Astrocyte of the cerebellum (primary cell): ENCODE measurements around the gene SLC12A5.
"Not testable (repeated sequence)": the region's sequence is repeated elsewhere in the genome, so short reads cannot be mapped to it uniquely, and the experiment has no call there.

ENCODE experiments used
- DNase-seq: peaks from one replicate; pipeline ENCODE4 v3.0.0-alpha.2; 2011; ENCODE audit warnings: low read depth
- H3K4me3 ChIP-seq: 2 replicates; pipeline ENCODE4 v1.5.1; 2011; ENCODE audit warnings: mild to moderate bottlenecking, low read depth, low read length, moderate library complexity
- CTCF ChIP-seq: IDR thresholded peaks from 2 replicates; pipeline ENCODE4 v1.5.1; 2012; ENCODE audit warnings: low read length, low read depth, moderate library complexity, mild to moderate bottlenecking; ENCODE audit errors: missing control alignments
- in situ Hi-C: cut with HindIII; loops from 2 replicates; pipeline ENCODE4 v1.10.0; 2017; ENCODE audit warnings: low sequenced_read_pairs

SLC12A5 gene

GRCh38 chr20:46093531-46093930, 64.5 kb downstream of the SLC12A5 start:
- no peak for DNase-seq
- H3K4me3 ChIP-seq, result no peak overlapping the region
- in situ Hi-C loops, result no loop called here
- peak; percentile 9 for TF ChIP-seq CTCF

DNA sequence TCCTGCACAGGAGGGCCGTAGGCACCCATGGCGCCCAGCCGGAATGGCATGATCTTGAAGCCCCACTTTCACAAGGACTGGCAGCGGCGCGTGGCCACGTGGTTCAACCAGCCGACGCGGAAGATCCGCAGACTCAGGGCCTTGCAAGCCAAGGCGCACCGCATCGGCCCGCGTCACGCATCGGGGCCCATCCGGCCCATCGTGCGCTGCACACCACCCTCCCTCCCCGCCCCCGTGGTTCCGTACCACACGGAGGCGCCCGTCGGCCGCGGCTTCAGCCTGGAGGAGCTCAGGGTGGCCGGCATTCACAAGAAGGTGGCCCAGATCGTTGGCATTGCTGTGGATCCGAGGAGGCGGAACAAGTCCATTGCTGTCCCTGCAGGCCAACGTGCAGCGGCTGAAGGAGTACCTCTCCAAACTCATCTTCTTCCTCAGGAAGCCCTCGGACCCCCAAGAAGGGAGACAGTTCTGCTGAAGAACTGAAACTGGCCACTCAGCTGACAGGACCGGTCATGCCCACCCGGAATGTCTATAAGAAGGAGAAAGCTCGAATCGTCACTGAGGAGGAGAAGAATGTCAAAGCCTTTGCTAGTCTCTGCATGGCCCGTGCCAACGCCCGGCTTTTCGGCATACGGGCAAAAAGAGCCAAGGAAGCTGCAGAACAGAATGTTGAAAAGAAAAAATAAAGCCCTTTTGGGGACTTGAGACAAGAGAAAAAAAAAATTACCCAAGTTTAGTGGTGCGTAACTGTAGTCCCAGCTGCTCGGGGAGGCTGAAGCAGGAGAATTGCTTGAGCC, 70.7 kb downstream of the SLC12A5 start:
- TF ChIP-seq CTCF, result no peak
- DNase-seq, result no peak
- H3K4me3 ChIP-seq, result no peak overlapping the region

DNA sequence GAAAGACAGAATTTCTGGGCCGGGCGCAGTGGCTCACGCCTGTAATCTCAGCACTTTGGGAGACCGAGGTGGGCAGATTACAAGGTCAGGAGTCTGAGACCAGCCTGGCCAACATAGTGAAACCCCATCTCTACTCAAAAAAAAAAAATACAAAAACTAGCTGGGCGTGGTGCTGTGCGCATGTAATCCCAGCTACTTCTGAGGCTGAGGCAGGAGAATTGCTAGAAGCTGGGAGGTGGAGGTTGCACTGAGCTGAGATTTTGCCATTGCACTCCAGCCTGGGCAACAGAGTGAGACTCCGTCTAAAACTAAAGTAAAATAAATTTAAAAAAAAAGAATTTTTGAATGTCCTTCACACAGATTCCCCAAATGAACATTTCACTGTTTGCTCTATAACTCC, 71.4 kb downstream of the SLC12A5 start:
- in situ Hi-C loops, DNase-seq, H3K4me3 ChIP-seq: not testable (repeated sequence)

More for the DNA sequence above, 70.7 kb downstream of the SLC12A5 start:
- in situ Hi-C loops, result no loop called here

DNA sequence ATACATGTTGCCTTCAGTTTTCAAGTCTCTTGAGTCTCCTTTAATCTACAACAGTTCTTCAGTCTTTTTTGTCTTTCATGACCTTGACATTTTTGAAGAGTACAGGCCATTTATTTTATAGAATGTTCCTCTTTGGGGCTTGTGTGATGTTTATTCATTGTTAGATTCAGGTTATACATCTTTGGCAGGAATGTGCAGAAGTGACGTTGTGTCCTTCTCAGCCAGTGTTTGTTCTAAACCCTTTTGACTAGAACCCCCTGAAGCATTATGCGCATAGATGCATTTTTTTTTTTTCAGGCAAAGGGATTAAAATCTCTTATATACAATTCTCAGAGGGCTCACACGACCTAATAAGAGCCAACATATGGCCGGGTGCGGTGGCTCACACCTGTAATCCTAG, 72.0 kb downstream of the SLC12A5 start:
- in situ Hi-C loops, result no loop called here
- H3K4me3 ChIP-seq, result no peak overlapping the region
- TF ChIP-seq CTCF, result no peak
- no peak for DNase-seq

GRCh38 chr20:46101957-46102356, 72.9 kb downstream of the SLC12A5 start:
- no peak overlapping the region for H3K4me3 ChIP-seq
- TF ChIP-seq CTCF, result no peak
- no peak for DNase-seq
- in situ Hi-C loops, result no loop called here

DNA sequence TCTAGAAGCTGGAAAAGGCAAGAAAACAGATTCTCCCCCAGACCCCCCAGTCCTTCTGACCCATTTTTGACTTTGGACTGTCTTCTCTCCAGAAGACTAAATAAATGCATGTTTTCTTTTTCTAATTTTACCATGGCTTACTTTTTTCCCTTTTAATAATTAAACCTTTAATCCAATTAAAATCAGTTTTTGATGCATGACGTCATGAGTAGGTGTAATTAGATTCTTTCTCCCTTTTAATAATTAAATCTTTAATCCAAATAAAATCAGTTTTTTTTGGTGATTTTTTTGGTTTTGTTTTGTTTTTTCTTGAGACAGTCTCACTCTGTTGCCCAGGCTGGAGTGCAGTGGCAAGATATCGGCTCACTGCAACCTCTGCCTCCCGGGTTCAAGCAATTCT, 73.9 kb downstream of the SLC12A5 start:
- H3K4me3 ChIP-seq, result no peak overlapping the region
- TF ChIP-seq CTCF, result no peak
- in situ Hi-C loops, result no loop called here

DNA sequence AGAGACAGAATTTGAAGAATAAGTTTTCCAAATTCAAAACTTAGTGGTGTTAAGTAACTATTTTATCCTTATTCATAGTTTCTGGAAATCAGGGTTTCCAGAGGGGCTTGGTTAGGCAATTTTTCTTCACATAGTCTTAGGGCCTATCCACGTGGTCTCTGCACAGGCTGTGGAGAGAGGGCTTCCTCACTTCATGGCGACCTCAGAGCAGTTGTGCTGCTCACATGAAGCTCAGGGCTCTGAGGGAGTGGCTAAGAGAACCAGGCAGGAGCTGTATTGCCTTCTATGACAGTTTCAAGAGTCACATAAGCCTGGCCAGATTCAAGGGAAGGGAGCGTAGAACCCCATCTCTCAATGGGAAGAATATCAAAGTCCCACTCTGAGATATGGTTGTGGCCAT, 75.2 kb downstream of the SLC12A5 start:
- in situ Hi-C loops, result no loop called here
- no peak for TF ChIP-seq CTCF
- DNase-seq, result no peak
- H3K4me3 ChIP-seq, result no peak overlapping the region

More for the DNA sequence above, 73.9 kb downstream of the SLC12A5 start:
- no peak for DNase-seq
